HCT116 (cell line): ENCODE results near the gene ARSG.

Experiments used
- CTCF ChIP-seq, 3 experiments: fragments of 200-600 bp in 1 of 3; sonication (generic) in 1 of 3; IDR thresholded peaks in 2 of 3; conservative IDR thresholded peaks in 1 of 3; 2 replicates each; pipeline ENCODE4 v1.5.1; 2012 to 2017; ENCODE audit warnings: low read depth in 2 of 3, low read length in 2 of 3, antibody characterized with exemption in 1 of 3, borderline replicate concordance in 1 of 3, control low read depth in 1 of 3, mild to moderate bottlenecking in 1 of 3, mixed read lengths in 1 of 3, mixed run types in 1 of 3, moderate library complexity in 1 of 3; ENCODE audit not compliant: insufficient read depth in 1 of 3
- EZH2 ChIP-seq: fragments of 200-600 bp; sonication (generic); IDR thresholded peaks from 2 replicates; pipeline ENCODE4 v1.6.1; 2017; ENCODE audit warnings: antibody characterized with exemption, mixed run types
- FOSL1 ChIP-seq: IDR thresholded peaks from 2 replicates; pipeline ENCODE4 v1.6.1; 2012; ENCODE audit warnings: low read depth
- POLR2A ChIP-seq: IDR thresholded peaks from 2 replicates; pipeline ENCODE4 v1.7.0; 2011; ENCODE audit warnings: borderline replicate concordance; ENCODE audit not compliant: insufficient read depth, insufficient read length; ENCODE audit errors: extremely low read depth
- POLR2AphosphoS5 ChIP-seq: IDR thresholded peaks from 2 replicates; pipeline ENCODE4 v1.6.1; 2011; ENCODE audit warnings: mild to moderate bottlenecking, low read depth, low read length, moderate library complexity
- REST ChIP-seq: IDR thresholded peaks from 2 replicates; pipeline ENCODE4 v1.6.1; 2012; ENCODE audit warnings: low read depth
- SIN3A ChIP-seq: IDR thresholded peaks from 2 replicates; pipeline ENCODE4 v1.6.1; 2012; ENCODE audit warnings: low read depth
- SP1 ChIP-seq: IDR thresholded peaks from 2 replicates; pipeline ENCODE4 v1.6.1; 2012; ENCODE audit warnings: low read depth
- TCF7L2 ChIP-seq: IDR thresholded peaks from 2 replicates; pipeline ENCODE4 v1.7.0; 2011; ENCODE audit warnings: borderline replicate concordance, inconsistent platforms; ENCODE audit not compliant: insufficient read depth, insufficient read length; ENCODE audit errors: extremely low read depth
- ZBTB33 ChIP-seq: IDR thresholded peaks from 2 replicates; pipeline ENCODE4 v1.6.1; 2011; ENCODE audit warnings: mild to moderate bottlenecking, low read length, moderate library complexity; ENCODE audit not compliant: insufficient replicate concordance; ENCODE audit errors: extremely low read depth

- TF ChIP-seq FOSL1 = no peak
- TF ChIP-seq TCF7L2 = no peak
- no peak for TF ChIP-seq REST
- TF ChIP-seq CTCF (IDR thresholded peaks at IDR 0.05 in 2 of 3, conservative IDR thresholded peaks at IDR 0.05 in 1 of 3; ENCODE audit: borderline replicate concordance in 1 of 3, insufficient read depth in 1 of 3, low read depth in 2 of 3, low read length in 2 of 3) = no peak
- no peak for TF ChIP-seq POLR2AphosphoS5
- no peak for TF ChIP-seq SIN3A
- TF ChIP-seq POLR2A = no peak
- TF ChIP-seq EZH2 = no peak
- no peak for TF ChIP-seq SP1
- no peak for TF ChIP-seq ZBTB33
These were observed 43.1 kb downstream of the ARSG start for GRCh38 chr17:68334393-68334792.
